Duodenal mucosa (tissue), 2 donors: ENCODE data around the gene LAMTOR3.

Source experiments
- H3K27ac ChIP-seq: one replicate; pipeline ENCODE4 v1.7.0; 2013; ENCODE audit warnings: low read depth, low read length
- H3K27me3 ChIP-seq, 2 donors: one replicate each; pipeline ENCODE4 v1.7.0; 2013; ENCODE audit warnings: low read length in 2 of 2, control low read depth in 1 of 2; ENCODE audit not compliant: insufficient read depth in 2 of 2, control insufficient read depth in 1 of 2
- H3K36me3 ChIP-seq, 2 donors: one replicate each; pipeline ENCODE4 v1.7.0; 2013; ENCODE audit warnings: low read length in 2 of 2, control low read depth in 1 of 2; ENCODE audit not compliant: insufficient read depth in 2 of 2, control insufficient read depth in 1 of 2
- H3K4me1 ChIP-seq, 2 donors: one replicate each; pipeline ENCODE4 v1.7.0; 2013; ENCODE audit warnings: low read length in 2 of 2, control low read depth in 1 of 2; ENCODE audit not compliant: insufficient read depth in 2 of 2, control insufficient read depth in 1 of 2
- H3K4me3 ChIP-seq, 2 donors: one replicate each; pipeline ENCODE4 v1.7.0; 2013; ENCODE audit warnings: low read length in 2 of 2, low read depth in 1 of 2
- H3K9ac ChIP-seq, 2 donors: one replicate each; pipeline ENCODE4 v1.7.0; 2013; ENCODE audit warnings: low read length in 2 of 2, low read depth in 1 of 2
- H3K9me3 ChIP-seq, 2 donors: one replicate each; pipeline ENCODE4 v1.7.0; 2013; ENCODE audit warnings: low read length in 2 of 2, control low read depth in 1 of 2; ENCODE audit not compliant: control insufficient read depth in 1 of 2

The LAMTOR3 gene

GRCh38 chr4:99872570-99872969 lies 21.7 kb downstream of the LAMTOR3 start:
- peaks cover 0 to 4% of the 10 kb centered on the region in 2 donors for H3K36me3 ChIP-seq
- H3K4me1 ChIP-seq = no peaks in the 10 kb centered on the region
- no peak overlapping the region for H3K9ac ChIP-seq
- no peak overlapping the region for H3K4me3 ChIP-seq
- no peak overlapping the region for H3K27ac ChIP-seq
- H3K27me3 ChIP-seq = no peaks in the 10 kb centered on the region
- H3K9me3 ChIP-seq = no peaks in the 10 kb centered on the region

DNA sequence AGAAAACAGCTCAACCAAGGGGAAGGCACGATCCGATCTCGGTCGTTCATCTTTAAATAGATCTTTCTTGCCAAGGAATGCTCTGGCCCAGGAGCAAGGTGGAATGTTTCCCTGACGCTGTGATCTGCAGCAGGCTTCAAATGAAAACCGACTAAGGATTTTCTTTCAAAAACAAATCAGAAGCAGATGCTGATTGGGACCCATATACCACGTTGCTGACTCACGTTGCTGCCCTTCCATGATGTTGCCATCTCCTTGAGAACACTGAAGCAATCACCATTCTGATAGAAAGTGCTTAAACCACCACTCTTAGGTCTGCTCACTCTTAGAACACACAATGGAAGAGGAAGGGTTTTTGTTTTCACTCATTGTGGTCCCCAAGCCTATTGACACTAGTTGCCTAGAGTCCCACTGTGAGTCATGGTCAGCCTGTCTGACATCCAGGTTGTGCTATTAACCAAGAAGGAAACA lies 26.1 kb downstream of the LAMTOR3 start:
- H3K36me3 ChIP-seq = no peaks in the 10 kb centered on the region
- no peaks in the 10 kb centered on the region for H3K27me3 ChIP-seq
- no peak overlapping the region for H3K9ac ChIP-seq
- no peak overlapping the region for H3K4me3 ChIP-seq
- no peaks in the 10 kb centered on the region for H3K9me3 ChIP-seq
- no peak overlapping the region for H3K27ac ChIP-seq
- H3K4me1 ChIP-seq = no peaks in the 10 kb centered on the region

DNA sequence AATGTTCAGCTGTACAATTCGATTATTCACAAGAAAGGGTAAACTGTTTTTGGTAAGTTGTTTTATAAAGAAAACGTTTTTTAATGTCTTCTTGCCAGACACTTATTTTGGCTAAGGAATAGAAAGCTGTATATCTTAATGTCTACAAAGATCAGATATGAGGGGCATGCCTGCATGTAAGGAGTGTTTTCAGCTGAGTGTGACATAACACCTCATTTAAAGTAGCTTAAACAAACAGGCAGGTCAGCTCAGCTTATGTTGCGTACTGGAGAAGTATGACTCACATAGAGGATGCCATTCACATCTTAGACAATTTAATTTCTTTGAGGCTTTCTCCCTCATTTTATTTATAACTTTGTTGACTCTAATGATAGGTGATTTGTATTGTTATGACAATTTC lies 30.4 kb downstream of the LAMTOR3 start:
- Histone ChIP-seq H3K27me3 (no peaks in the 10 kb centered on the region), H3K9me3 (no peaks in the 10 kb centered on the region), H3K36me3 (no peaks in the 10 kb centered on the region), H3K9ac (no peak overlapping the region), H3K4me1 (no peaks in the 10 kb centered on the region), H3K4me3 (no peak overlapping the region), H3K27ac (no peak overlapping the region)

GRCh38 chr4:99861120-99861905 lies 32.9 kb downstream of the LAMTOR3 start:
- Histone ChIP-seq H3K9ac (no peak overlapping the region), H3K27ac (no peak overlapping the region), H3K4me1 (peaks cover 4 to 5% of the 10 kb centered on the region in 2 donors)

DNA sequence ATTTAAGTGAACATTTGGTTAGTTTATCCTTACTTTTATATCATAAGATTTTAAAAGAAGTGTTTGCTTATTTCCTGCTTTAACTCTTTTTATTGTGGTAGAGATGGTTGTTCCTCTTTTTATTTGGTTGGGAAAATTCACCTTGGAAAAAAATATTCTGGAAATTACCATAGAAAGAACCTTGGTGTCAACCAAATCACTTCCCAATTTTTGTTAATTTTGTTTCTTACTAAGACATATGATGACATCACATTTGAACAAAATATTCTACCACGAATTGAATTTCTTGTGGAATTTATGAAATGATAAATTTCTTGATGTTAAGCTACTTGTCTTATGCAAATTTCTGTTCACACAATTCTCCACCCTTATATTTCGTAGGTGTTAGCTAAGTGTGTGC lies 33.7 kb downstream of the LAMTOR3 start:
- H3K9ac ChIP-seq = no peak overlapping the region
- no peak overlapping the region for H3K4me3 ChIP-seq
- no peaks in the 10 kb centered on the region for H3K36me3 ChIP-seq
- H3K27ac ChIP-seq = no peak overlapping the region
- H3K9me3 ChIP-seq = no peaks in the 10 kb centered on the region
- peaks cover 5% of the 10 kb centered on the region in 2 donors for H3K4me1 ChIP-seq
- H3K27me3 ChIP-seq = no peaks in the 10 kb centered on the region

More at GRCh38 chr4:99861120-99861905, 32.9 kb downstream of the LAMTOR3 start:
- Histone ChIP-seq H3K36me3 (no peaks in the 10 kb centered on the region), H3K27me3 (no peaks in the 10 kb centered on the region), H3K9me3 (no peaks in the 10 kb centered on the region), H3K4me3 (no peak overlapping the region)

GRCh38 chr4:99859618-99860017 lies 34.6 kb downstream of the LAMTOR3 start:
- H3K36me3 ChIP-seq = no peaks in the 10 kb centered on the region
- no peak overlapping the region for H3K9ac ChIP-seq
- H3K4me1 ChIP-seq = peaks cover 5% of the 10 kb centered on the region in 2 donors
- H3K27me3 ChIP-seq = no peaks in the 10 kb centered on the region
- H3K27ac ChIP-seq = no peak overlapping the region
- no peaks in the 10 kb centered on the region for H3K9me3 ChIP-seq
- no peak overlapping the region for H3K4me3 ChIP-seq

DNA sequence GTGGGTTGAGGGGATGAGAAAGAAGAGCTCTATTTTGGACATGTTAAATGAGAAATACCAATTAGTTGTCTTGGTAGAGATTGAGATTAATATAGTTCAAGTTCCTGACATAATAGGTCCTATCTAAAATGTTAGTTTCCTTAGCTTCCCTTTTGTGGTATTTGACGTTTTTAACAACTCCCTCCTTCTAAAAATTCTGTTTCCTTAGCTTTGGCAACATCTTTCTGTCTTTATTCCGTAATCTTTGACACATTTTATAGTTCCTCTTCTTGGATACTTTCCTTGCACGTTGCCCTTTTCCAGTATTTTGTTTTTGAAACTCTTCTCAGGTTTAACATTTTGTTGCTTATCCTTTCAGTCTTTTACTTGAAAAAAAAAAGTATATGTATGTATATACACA lies 36.9 kb downstream of the LAMTOR3 start:
- Histone ChIP-seq H3K9ac (no peak overlapping the region), H3K4me1 (peaks cover 5% of the 10 kb centered on the region in 2 donors), H3K9me3 (no peaks in the 10 kb centered on the region), H3K27me3 (no peaks in the 10 kb centered on the region), H3K4me3 (no peak overlapping the region), H3K27ac (no peak overlapping the region), H3K36me3 (no peaks in the 10 kb centered on the region)

GRCh38 chr4:99856166-99856565 lies 38.1 kb downstream of the LAMTOR3 start:
- Histone ChIP-seq H3K9me3 (no peaks in the 10 kb centered on the region), H3K27me3 (no peaks in the 10 kb centered on the region), H3K4me1 (peaks cover 5% of the 10 kb centered on the region in 2 donors), H3K36me3 (no peaks in the 10 kb centered on the region), H3K4me3 (no peak overlapping the region), H3K27ac (no peak overlapping the region), H3K9ac (no peak overlapping the region)

- Histone ChIP-seq H3K27me3 (no peaks in the 10 kb centered on the region), H3K27ac (no peak overlapping the region), H3K9ac (no peak overlapping the region), H3K4me1 (peaks cover 5 to 9% of the 10 kb centered on the region in 2 donors), H3K9me3 (no peaks in the 10 kb centered on the region), H3K36me3 (no peaks in the 10 kb centered on the region), H3K4me3 (no peak overlapping the region)
Measured at GRCh38 chr4:99855678-99856077, 38.5 kb downstream of the LAMTOR3 start.

- Histone ChIP-seq H3K4me1 (peaks cover 5 to 9% of the 10 kb centered on the region in 2 donors), H3K36me3 (no peaks in the 10 kb centered on the region), H3K4me3 (no peak overlapping the region), H3K27ac (no peak overlapping the region), H3K9me3 (no peaks in the 10 kb centered on the region), H3K9ac (no peak overlapping the region), H3K27me3 (no peaks in the 10 kb centered on the region)
Measured at GRCh38 chr4:99853999-99854398, 40.2 kb downstream of the LAMTOR3 start.
